ENCODE data around the gene RTL5.

Gene RTL5

GRCh38 chrX:72080150-72080549 lies 51.6 kb downstream of the RTL5 start:
- no peak for FAIRE-seq

DNA sequence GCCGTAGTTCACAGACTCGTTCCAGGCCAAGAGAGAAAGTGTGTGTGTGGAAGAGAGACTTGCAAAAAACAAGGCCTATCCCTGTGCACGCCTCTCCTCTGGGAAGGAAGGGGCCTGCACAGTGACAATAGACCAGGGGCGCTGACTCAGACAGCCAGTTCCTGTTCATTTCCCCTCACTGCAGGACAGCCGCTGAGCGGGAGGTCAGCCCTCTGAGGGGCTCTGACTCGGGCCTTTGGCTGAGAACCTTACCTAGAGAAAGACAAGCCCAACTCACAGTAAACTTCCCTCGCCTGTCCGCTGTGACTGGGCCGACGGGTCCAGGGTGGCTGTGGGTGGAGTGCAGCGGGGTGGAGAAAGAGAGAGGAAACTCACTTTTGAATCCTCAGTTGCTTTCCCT lies 52.1 kb downstream of the RTL5 start:
- DNase-seq (ENCODE audit: insufficient read length, low spot score), result no peak
- no peak for FAIRE-seq

More at GRCh38 chrX:72080150-72080549, 51.6 kb downstream of the RTL5 start:
- DNase-seq (ENCODE audit: insufficient read length, low spot score), result no peak

GRCh38 chrX:72078411-72078810 lies 53.3 kb downstream of the RTL5 start:
- no peak for FAIRE-seq
- no peak for DNase-seq (ENCODE audit: insufficient read length, low spot score)
